PC-3 (cell line): ENCODE data around the gene TMEM239. TPM values are rescaled to one million over a fixed set of nuclear protein-coding genes. Genes with fewer than 3 reads are reported as not detected.
A peak's percentile ranks its signal among the peaks of the same experiment; 100 is the strongest.

Experiments used
- ATAC-seq: fragments of 200-7000 bp; cut with Tn5 transposase; 2 replicates; pipeline ENCODE4 v1.9.1; 2020; ENCODE audit warnings: mild to moderate bottlenecking, moderate library complexity
- BruUV-seq: library from RNA; stranded (reverse); fragments of 400-500 nt; replicated peaks from 2 replicates; lab custom pipeline; 2021; lab: Mats Ljungman, UMichigan
- CTCF ChIA-PET: fragments of 300-600 bp; sonication (Branson Sonifier 250); formaldehyde crosslinking; loops from one replicate; lab custom pipeline; 2022; ENCODE audit warnings: antibody characterized with exemption; lab: Charles Lee
- POLR2A ChIA-PET: fragments of 300-600 bp; sonication (Branson Sonifier 250); formaldehyde crosslinking; loops from one replicate; lab custom pipeline; 2022; ENCODE audit warnings: antibody characterized with exemption; ENCODE audit not compliant: unreplicated experiment; lab: Charles Lee
- DNase-seq: peaks from one replicate; pipeline ENCODE4 v3.0.0-alpha.2; 2015
- H2AFZ ChIP-seq: fragments of 300-600 bp; sonication (generic); 2 replicates; pipeline ENCODE4 v1.6.0; 2016; ENCODE audit warnings: antibody characterized with exemption, low read length
- H3F3A ChIP-seq: fragments of 300-600 bp; sonication (generic); one replicate; pipeline ENCODE4 v1.6.0; 2017; ENCODE audit warnings: antibody characterized with exemption, low read length, control low read depth, mild to moderate bottlenecking; ENCODE audit not compliant: unreplicated experiment
- H3K27ac ChIP-seq: fragments of 300-600 bp; sonication (generic); 2 replicates; pipeline ENCODE4 v1.5.1; 2016; ENCODE audit warnings: mild to moderate bottlenecking, low read length
- H3K27me3 ChIP-seq: fragments of 300-600 bp; sonication (generic); 2 replicates; pipeline ENCODE4 v1.6.1; 2016; ENCODE audit warnings: low read length, mixed read lengths
- H3K36me3 ChIP-seq: fragments of 300-600 bp; sonication (generic); 2 replicates; pipeline ENCODE4 v1.6.1; 2016; ENCODE audit warnings: low read depth, mixed run types, low read length, mixed read lengths
- H3K4me1 ChIP-seq: fragments of 300-600 bp; sonication (generic); 2 replicates; pipeline ENCODE4 v1.5.1; 2016; ENCODE audit warnings: low read length; ENCODE audit not compliant: insufficient read depth
- H3K4me2 ChIP-seq: fragments of 300-600 bp; sonication (generic); 2 replicates; pipeline ENCODE4 v1.6.0; 2016; ENCODE audit warnings: low read length
- H3K4me3 ChIP-seq: fragments of 300-600 bp; sonication (generic); 2 replicates; pipeline ENCODE4 v1.5.1; 2016; ENCODE audit warnings: mild to moderate bottlenecking, low read length, mixed read lengths
- H3K79me2 ChIP-seq: fragments of 300-600 bp; sonication (generic); 2 replicates; pipeline ENCODE4 v1.6.1; 2017; ENCODE audit warnings: low read length, mixed read lengths
- H3K9ac ChIP-seq: fragments of 300-600 bp; sonication (generic); 2 replicates; pipeline ENCODE4 v1.6.0; 2016; ENCODE audit warnings: mild to moderate bottlenecking, low read length
- H3K9me2 ChIP-seq: fragments of 300-600 bp; sonication (generic); replicated peaks from 2 replicates; pipeline ENCODE4 v1.6.1; 2016; ENCODE audit warnings: mixed run types, low read length, mixed read lengths
- H3K9me3 ChIP-seq: fragments of 300-600 bp; sonication (generic); 2 replicates; pipeline ENCODE4 v1.6.1; 2016; ENCODE audit warnings: low read length, mixed read lengths
- H4K20me1 ChIP-seq: fragments of 300-600 bp; sonication (generic); 2 replicates; pipeline ENCODE4 v1.6.1; 2016; ENCODE audit warnings: low read length, mixed read lengths
- EZH2 ChIP-seq: fragments of 300-600 bp; sonication (generic); IDR thresholded peaks from one replicate; pipeline ENCODE4 v1.6.1; 2017; ENCODE audit warnings: antibody characterized with exemption, mild to moderate bottlenecking, low read length; ENCODE audit not compliant: unreplicated experiment
- EZH2phosphoT487 ChIP-seq: fragments of 300-600 bp; sonication (generic); IDR thresholded peaks from 2 replicates; pipeline ENCODE4 v1.6.1; 2018; ENCODE audit warnings: mild to moderate bottlenecking, antibody characterized with exemption, low read length, borderline replicate concordance
- intact Hi-C: fragments of 100-400 bp; cut with micrococcal nuclease; formaldehyde crosslinking; loops from 2 replicates; pipeline ENCODE4 v1.9.0; 2023
- total RNA-seq: library from RNA; depleted of rRNA; stranded (reverse); fragments of >200 nt; gene quantifications from 2 replicates; pipeline ENCODE4 v1.2.3, GENCODE V29; 2014
- TF ChIP-seq, protein P1 (sequence below): fragments of 300-600 bp; sonication (generic); conservative IDR thresholded peaks from 2 replicates; pipeline ENCODE4 v1.5.1; 2017; ENCODE audit warnings: antibody characterized with exemption, low read depth, mild to moderate bottlenecking, low read length

TMEM239 gene
- total RNA-seq, 1 experiment from 2014 or later, result 0.04 TPM

DNA sequence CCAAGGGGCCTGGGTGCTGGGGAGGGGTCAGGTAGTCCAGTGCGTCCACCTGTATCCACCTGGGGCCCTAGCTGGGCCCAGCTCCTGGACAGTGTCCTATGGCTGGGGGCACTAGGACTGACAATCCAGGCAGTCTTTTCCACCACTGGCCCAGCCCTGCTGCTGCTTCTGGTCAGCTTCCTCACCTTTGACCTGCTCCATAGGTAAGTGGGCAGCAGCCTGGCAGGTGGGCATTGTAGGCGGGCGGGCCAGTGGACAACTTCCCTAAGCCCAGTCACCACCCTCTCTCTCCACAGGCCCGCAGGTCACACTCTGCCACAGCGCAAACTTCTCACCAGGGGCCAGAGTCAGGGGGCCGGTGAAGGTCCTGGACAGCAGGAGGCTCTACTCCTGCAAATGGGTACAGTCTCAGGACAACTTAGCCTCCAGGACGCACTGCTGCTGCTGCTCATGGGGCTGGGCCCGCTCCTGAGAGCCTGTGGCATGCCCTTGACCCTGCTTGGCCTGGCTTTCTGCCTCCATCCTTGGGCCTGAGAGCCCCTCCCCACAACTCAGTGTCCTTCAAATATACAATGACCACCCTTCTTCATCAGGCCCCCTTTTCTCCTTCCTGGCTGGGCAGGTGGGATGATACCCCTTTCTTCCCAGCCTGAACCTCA, 793 bp upstream of the TMEM239 start:
- ChIA-PET POLR2A (no interaction called here), CTCF (interaction anchor here (1.1 kb wide), 1 partner anchor 37 kb away, joined by 3 read pairs; no protein-coding TSS in a partner anchor)
- Histone ChIP-seq H3F3A (no peaks in the 10 kb centered on the region), H3K4me2 (peak overlapping the region; percentile 75; the same call in 1 of the 2 replicates), H3K9me3 (no peaks in the 10 kb centered on the region), H3K27me3 (no peaks in the 10 kb centered on the region), H3K9ac (peak overlapping the region; percentile 26; the same call in 1 of the 2 replicates), H4K20me1 (no peaks in the 10 kb centered on the region), H3K9me2 (no peaks in the 10 kb centered on the region), H3K27ac (peak overlapping the region; percentile 70), H3K4me3 (no peak overlapping the region), H3K36me3 (no peaks in the 10 kb centered on the region), H3K79me2 (no peaks in the 10 kb centered on the region), H3K4me1 (peaks cover 19% of the 10 kb centered on the region), H2AFZ (no peak overlapping the region)
- ATAC-seq, result no peak
- intact Hi-C loops, result no loop called here
- no peak for DNase-seq
- no peak for TF ChIP-seq EZH2
- TF ChIP-seq EZH2phosphoT487, result no peak
- TF ChIP-seq, protein P1, sequence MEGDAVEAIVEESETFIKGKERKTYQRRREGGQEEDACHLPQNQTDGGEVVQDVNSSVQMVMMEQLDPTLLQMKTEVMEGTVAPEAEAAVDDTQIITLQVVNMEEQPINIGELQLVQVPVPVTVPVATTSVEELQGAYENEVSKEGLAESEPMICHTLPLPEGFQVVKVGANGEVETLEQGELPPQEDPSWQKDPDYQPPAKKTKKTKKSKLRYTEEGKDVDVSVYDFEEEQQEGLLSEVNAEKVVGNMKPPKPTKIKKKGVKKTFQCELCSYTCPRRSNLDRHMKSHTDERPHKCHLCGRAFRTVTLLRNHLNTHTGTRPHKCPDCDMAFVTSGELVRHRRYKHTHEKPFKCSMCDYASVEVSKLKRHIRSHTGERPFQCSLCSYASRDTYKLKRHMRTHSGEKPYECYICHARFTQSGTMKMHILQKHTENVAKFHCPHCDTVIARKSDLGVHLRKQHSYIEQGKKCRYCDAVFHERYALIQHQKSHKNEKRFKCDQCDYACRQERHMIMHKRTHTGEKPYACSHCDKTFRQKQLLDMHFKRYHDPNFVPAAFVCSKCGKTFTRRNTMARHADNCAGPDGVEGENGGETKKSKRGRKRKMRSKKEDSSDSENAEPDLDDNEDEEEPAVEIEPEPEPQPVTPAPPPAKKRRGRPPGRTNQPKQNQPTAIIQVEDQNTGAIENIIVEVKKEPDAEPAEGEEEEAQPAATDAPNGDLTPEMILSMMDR, result no peak
- BruUV-seq, result no TSS peak

DNA sequence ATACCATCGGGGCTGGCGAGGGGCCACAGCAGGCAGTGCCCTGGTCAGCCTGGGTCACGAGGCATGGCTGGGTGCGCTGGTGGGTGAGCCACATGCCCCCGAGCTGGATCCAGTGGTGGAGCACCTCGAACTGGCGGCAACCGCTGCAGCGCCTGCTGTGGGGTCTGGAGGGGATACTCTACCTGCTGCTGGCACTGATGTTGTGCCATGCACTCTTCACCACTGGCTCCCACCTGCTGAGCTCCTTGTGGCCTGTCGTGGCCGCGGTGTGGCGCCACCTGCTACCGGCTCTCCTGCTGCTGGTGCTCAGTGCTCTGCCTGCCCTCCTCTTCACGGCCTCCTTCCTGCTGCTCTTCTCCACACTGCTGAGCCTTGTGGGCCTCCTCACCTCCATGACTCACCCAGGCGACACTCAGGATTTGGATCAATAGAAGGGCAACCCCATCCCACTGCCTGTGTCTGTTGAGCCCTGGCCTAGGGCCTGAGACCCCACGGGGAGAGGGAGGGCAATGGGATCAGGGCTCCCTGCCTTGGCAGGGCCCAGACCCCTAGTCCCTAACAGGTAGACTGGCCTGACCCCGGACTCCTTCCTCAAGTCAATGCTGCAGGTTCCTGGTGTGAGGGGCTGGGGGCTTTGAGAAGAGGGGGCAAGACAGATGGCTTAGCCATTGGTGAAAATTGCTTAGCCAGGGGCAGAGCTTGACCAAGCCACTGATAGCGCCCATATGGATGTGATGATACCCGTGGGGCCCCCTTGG, 598 bp downstream of the TMEM239 start:
- POLR2A ChIA-PET, result no interaction called here

More for the DNA sequence above, 598 bp downstream of the TMEM239 start:
- H3F3A ChIP-seq, result no peaks in the 10 kb centered on the region
- no peak overlapping the region for H3K4me2 ChIP-seq
- no peaks in the 10 kb centered on the region for H3K9me3 ChIP-seq
- DNase-seq (no peak), ATAC-seq (no peak)
- no peak overlapping the region for H3K9ac ChIP-seq
- no peak overlapping the region for H2AFZ ChIP-seq
- intact Hi-C loops, result no loop called here
- H3K4me3 ChIP-seq, result no peak overlapping the region
- no peak overlapping the region for H3K27ac ChIP-seq
- no peaks in the 10 kb centered on the region for H3K79me2 ChIP-seq
- H3K36me3 ChIP-seq, result no peaks in the 10 kb centered on the region
- H3K9me2 ChIP-seq, result no peaks in the 10 kb centered on the region
- H3K27me3 ChIP-seq, result no peaks in the 10 kb centered on the region
- CTCF ChIA-PET, result no interaction called here
- H4K20me1 ChIP-seq, result no peaks in the 10 kb centered on the region
- H3K4me1 ChIP-seq, result peaks cover 19% of the 10 kb centered on the region
- TF ChIP-seq EZH2phosphoT487 (no peak), EZH2 (no peak)
- TF ChIP-seq, protein P1, result no peak
- no TSS peak for BruUV-seq
